Activated CD8-positive, alpha-beta memory T cell treated with anti-CD3 and anti-CD28 coated beads, Interleukin-2, amount 50 U/mL, for 24 hours (primary cell): ENCODE data around the gene OR2T2.
"Not testable (repeated sequence)": the region's sequence is repeated elsewhere in the genome, so short reads cannot be mapped to it uniquely, and the experiment has no call there.

Experiments
- DNase-seq: peaks from one replicate; pipeline ENCODE4 v3.0.0-alpha.2; 2020; ENCODE audit errors: extremely low read depth

OR2T2 gene

GRCh38 chr1:248445399-248445798 lies at the start of gene OR2T2:
Gene OR2T2, plus strand, starts transcription at chr1:248445637. Its CDS starts 7,161 bp downstream, at chr1:248452798.
- not testable (repeated sequence) for DNase-seq

- DNase-seq: no peak
Observed at GRCh38 chr1:248402748-248403147, 42.7 kb upstream of the OR2T2 start, which contains the start of gene OR2T1. Gene OR2T1, plus strand, starts transcription at chr1:248403048. Its CDS starts 3,100 bp downstream, at chr1:248406148.

- DNase-seq: no peak
Observed at GRCh38 chr1:248404024-248404423, 41.4 kb upstream of the OR2T2 start.

- DNase-seq: no peak
Observed at GRCh38 chr1:248406721-248407692, 38.4 kb upstream of the OR2T2 start.

GRCh38 chr1:248416226-248416625 lies 29.2 kb upstream of the OR2T2 start:
- no peak for DNase-seq

- DNase-seq: no peak
Observed at GRCh38 chr1:248417854-248418253, 27.6 kb upstream of the OR2T2 start.

- DNase-seq: no peak
Observed at GRCh38 chr1:248421384-248421783, 24.1 kb upstream of the OR2T2 start.

- DNase-seq: not testable (repeated sequence)
Observed at GRCh38 chr1:248427526-248428191, 17.8 kb upstream of the OR2T2 start.

DNA sequence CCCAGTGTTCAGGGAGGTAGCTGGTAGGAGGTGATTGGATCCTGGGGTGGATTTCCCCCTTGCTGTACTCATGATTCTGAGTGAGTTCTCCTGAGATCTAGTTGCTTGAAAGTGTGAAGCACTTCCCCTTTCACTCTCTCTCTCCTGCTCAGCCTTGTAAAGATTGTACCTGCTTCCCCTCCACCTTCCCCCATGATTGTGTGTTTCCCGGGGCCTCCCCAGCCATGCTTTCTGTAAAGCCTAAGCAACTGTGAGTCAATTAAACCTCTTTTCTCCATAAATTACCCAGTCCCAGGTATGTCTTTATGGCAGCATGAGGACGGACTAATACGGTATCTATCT lies 17.3 kb upstream of the OR2T2 start:
- not testable (repeated sequence) for DNase-seq

- DNase-seq: not testable (repeated sequence)
Observed at GRCh38 chr1:248431683-248432082, 13.8 kb upstream of the OR2T2 start.

GRCh38 chr1:248432201-248432600 lies 13.2 kb upstream of the OR2T2 start:
- not testable (repeated sequence) for DNase-seq

DNA sequence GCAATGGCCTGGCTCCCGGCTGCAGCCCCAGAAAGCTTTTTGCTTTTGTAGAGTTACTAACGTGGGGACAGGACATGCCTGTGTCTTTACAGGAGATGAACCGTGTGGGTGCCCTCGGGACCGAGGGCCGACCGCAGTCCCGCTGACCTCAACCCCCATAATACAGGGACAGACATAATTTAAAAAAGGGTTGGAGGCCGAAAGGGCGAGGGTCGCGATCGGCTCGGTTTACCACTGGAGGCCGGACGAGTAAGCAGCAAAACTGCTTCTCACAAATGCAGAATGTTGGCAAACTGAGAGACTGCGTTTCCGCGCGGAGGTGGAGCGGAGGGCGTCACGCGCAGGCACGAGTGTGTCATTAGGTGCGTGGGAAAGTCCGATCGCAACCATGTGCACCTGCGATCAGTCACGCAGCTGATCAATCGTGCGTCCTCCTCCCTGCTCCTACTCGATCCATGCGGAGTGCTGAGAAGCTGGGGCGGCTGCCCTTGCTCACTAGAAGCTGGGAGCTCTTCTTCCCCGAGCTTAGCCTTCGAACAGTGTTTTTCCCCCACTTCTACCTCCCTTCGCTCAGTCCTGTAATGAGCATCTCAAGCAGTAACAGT lies 11.5 kb upstream of the OR2T2 start:
- not testable (repeated sequence) for DNase-seq

DNA sequence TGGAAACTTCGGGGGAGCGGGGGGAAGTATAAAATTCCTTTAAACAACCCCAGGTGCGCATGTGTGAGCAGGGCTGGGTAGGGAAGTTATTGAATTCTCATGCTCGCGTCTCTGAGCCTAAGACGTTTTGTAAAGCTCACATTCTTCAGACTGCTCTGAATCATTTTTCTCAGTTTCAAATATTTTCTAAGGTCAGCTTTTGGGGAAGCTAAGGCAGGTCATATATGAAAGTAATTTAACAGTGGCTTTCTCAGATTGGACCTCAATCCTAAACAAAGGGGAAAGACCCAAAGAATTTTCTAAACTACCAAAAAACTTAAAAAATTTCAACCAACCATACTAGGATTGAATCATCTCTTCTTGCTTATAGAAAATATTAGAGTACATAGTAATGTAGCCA lies 10.5 kb upstream of the OR2T2 start:
- DNase-seq: not testable (repeated sequence)

GRCh38 chr1:248436303-248436702 lies 9.1 kb upstream of the OR2T2 start:
- not testable (repeated sequence) for DNase-seq

- DNase-seq: not testable (repeated sequence)
Observed at GRCh38 chr1:248438668-248439067, 6.8 kb upstream of the OR2T2 start.

GRCh38 chr1:248439283-248439682 lies 6.2 kb upstream of the OR2T2 start:
- not testable (repeated sequence) for DNase-seq

GRCh38 chr1:248442500-248443277 lies 2.7 kb upstream of the OR2T2 start:
- not testable (repeated sequence) for DNase-seq

- not testable (repeated sequence) for DNase-seq
Observed at GRCh38 chr1:248444603-248445002, 834 bp upstream of the OR2T2 start.

DNA sequence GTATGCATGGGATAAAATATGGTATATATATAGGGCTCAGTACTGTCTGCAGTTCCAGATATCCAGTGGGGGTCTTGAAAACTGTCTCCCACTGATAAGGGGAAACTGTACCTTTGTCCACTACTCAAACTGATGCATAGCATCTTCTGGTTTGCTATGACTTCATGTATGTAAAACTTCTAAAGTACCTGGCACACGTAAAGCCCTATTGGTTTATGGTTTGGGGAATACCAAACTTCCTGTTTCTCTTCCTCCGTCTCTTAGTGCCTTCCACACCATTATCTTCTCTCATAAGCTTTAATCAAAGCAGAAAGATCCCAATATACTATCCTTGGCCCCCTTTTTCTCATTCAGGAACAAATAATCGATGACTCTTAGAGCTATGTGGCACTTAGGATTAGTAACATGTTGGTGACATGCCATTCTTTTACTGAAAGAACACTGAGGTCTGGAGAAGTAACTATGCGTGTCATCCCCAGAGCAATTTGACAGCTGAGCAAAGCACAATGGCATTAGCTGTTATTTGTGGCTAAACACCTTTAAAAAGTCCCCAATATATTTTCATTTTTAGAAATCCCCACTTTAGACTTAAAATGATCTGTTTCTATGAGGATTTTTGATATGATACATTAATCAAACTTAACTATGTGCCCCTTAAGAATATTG lies 3.1 kb downstream of the OR2T2 start:
- not testable (repeated sequence) for DNase-seq

DNA sequence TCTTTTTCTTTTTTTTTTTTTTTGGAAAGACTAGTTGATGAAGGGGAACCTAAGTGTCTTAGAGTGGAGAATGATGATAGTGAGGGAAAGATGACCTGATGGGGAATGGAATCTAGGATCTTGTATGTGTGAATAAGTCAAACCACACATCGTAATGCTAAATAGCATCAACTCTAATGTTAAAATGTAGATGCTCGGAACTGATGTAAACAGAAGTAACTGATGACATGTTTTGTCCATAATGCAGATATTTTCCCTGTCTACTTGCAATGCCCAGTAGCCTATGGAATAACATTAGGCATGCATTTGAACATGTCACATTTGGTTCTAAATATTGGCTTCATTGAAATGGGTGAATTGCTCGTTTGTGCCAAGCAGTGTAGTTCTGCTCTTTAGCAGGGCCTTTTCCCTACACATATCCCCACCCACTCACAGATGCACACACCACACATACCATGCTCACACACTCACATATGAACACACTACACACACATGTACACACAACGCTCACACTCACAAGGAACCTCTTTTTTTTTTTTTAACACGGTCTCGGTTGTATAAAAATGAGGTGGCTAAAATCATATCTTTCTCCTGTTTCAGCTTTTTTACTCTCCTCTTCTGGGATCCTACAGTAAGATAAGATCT lies 4.5 kb downstream of the OR2T2 start:
- DNase-seq: not testable (repeated sequence)
